Heart left ventricle (tissue), 16 donors: ENCODE measurements around the gene IGF2. TPM values are rescaled to one million over a fixed set of nuclear protein-coding genes. Genes with fewer than 3 reads are reported as not detected.
A peak's percentile ranks its signal among the peaks of the same experiment; 100 is the strongest.

Source experiments
- ATAC-seq, 4 donors: fragments of 200-7000 bp; cut with Tn5 transposase; one replicate each; pipeline ENCODE4 v1.9.1; 2020 to 2022; ENCODE audit warnings: moderate library complexity in 4 of 4, mild to moderate bottlenecking in 3 of 4, moderate number of reproducible peaks in 1 of 4
- DNase-seq, 5 donors: peaks; one replicate each; pipeline ENCODE4 v3.0.0-alpha.2; 2020
- H3K27ac ChIP-seq, 12 donors: fragments of 200-600 bp; sonication (generic) in 4 of 12; one replicate each; pipeline versions ENCODE4 v1.5.0 to v1.8.0; 2016 to 2022; ENCODE audit warnings: mild to moderate bottlenecking in 2 of 12
- H3K27me3 ChIP-seq, 9 donors: fragments of 200-600 bp; sonication (generic) in 2 of 9; one replicate each; pipeline versions ENCODE4 v1.5.1 to v1.8.0; 2016 to 2022; ENCODE audit warnings: mild to moderate bottlenecking in 3 of 9
- H3K36me3 ChIP-seq, 9 donors: fragments of 200-600 bp; sonication (generic) in 2 of 9; one replicate each; pipeline versions ENCODE4 v1.5.0 to v1.8.0; 2018 to 2022; ENCODE audit warnings: mild to moderate bottlenecking in 2 of 9
- H3K4me1 ChIP-seq, 12 donors: fragments of 200-600 bp; sonication (generic) in 4 of 12; one replicate each; pipeline versions ENCODE4 v1.5.0 to v1.8.0; 2016 to 2022; ENCODE audit warnings: mild to moderate bottlenecking in 3 of 12
- H3K4me3 ChIP-seq, 12 donors: fragments of 200-600 bp; sonication (generic) in 4 of 12; one replicate each; pipeline versions ENCODE4 v1.5.0 to v1.8.0; 2017 to 2022; ENCODE audit warnings: mild to moderate bottlenecking in 9 of 12, moderate library complexity in 4 of 12
- H3K9me3 ChIP-seq, 12 donors: fragments of 200-600 bp; sonication (generic) in 4 of 12; one replicate each; pipeline versions ENCODE4 v1.5.0 to v1.8.0; 2016 to 2022; ENCODE audit warnings: mild to moderate bottlenecking in 1 of 12
- CTCF ChIP-seq, 12 donors: fragments of 200-600 bp; sonication (generic) in 4 of 12; IDR thresholded peaks; one replicate each; pipeline versions ENCODE4 v1.5.0 to v1.8.0; 2018 to 2022; ENCODE audit warnings: antibody characterized with exemption in 12 of 12, mild to moderate bottlenecking in 5 of 12
- POLR2A ChIP-seq, 2 donors: fragments of 450-650 bp; IDR thresholded peaks; one replicate each; pipeline ENCODE4 v1.6.1; 2017; ENCODE audit warnings: antibody characterized with exemption in 2 of 2, mild to moderate bottlenecking in 2 of 2, moderate library complexity in 2 of 2
- WGBS, 4 donors: extraction: QIAGEN DNeasy Blood & Tissue Kit in 2 of 4; methylation state at CpG; one replicate each; pipeline versions ENCODE4 v1.1.5 to v1.1.7; 2013 to 2018; 5-methylcytosine and 5-hydroxymethylcytosine counted together
- intact Hi-C, 10 donors: fragments of 100-400 bp; cut with DNase I; formaldehyde crosslinking; loops; one replicate each; pipeline versions ENCODE4 v1.11.1 to v1.14.2; 2022
- microRNA counts, 2 donors: library from miRNA; unstranded; fragments of <30 nt; microRNA quantifications; one replicate each; lab custom pipeline; 2016
- microRNA-seq, 4 donors: library from miRNA; unstranded; fragments of <30 nt; microRNA quantifications; one replicate each; pipeline versions ENCODE4 to v1.2.0, GENCODE V29; 2017 to 2020
- polyA plus RNA-seq, 2 donors: library from polyadenylated mRNA; stranded (reverse); fragments of 200-250 nt; gene quantifications; one replicate each; pipeline ENCODE4 v1.2.3, GENCODE V29; 2013
- total RNA-seq, 9 donors: library from RNA; depleted of rRNA in 2 of 9; stranded (reverse); fragments of >200 nt in 2 of 9; fragmentation: NEBNext Ultra II Directional in 3 of 9; extraction: Animal tissue kit (Norgen Biotek cat#: 25700) in 3 of 9; gene quantifications; one replicate each; pipeline versions ENCODE4 v1.1.0 to v1.2.4, GENCODE V29; 2016 to 2023
- donor health status: ischemic (EF 13 %, LVEDD 7.1; RV severe dilation, severe dysfunction).
- donor health status: healthy with polysubstance abuse.
- donor health status: DM: no; HTN: yes; CAD: no.
- donor health status: DM: no; HTN: no; CAD: no.
- donor health status: ischemic (EF 25% LVEDD 6.9; RV normal size, moderate dysfunction).
- donor health status: ischemic (EF 25% LVEDD 5.7; RV mildly dilated, moderate dysfunction).
- donor health status: healthy.
- donor health status: DM: yes; HTN: yes; CAD: no.
- donor health status: ischemic (EF 35%, LVEDD 5.7; RV mildly dilated, moderate dysfunction).
- donor health status: nonischemic (EF 11% LVEDD 7.7; RV severe dilation, severe dysfunction).
- donor health status: DM: yes; HTN: yes; CAD: no.
- donor health status: PGD.
- donor health status: ischemic (EF 29% LVEDD 5.4; RV normal size, mild dysfunction).
- donor health status: nonischemic (EF 23%, LVEDD 6.1; RV moderate dilation, normal function).

IGF2 gene
- total and polyA plus RNA-seq, 11 donors: 48.9 to 175 (median 99.3) TPM

GRCh38 chr11:2084721-2085120 is 54.5 kb downstream of the IGF2 start:
- TF ChIP-seq CTCF (IDR thresholded peaks at IDR 0.05): no peak
- TF ChIP-seq POLR2A (IDR thresholded peaks at IDR 0.05): no peak
- DNase-seq (peak in 1 of 5 donors; percentile 9), ATAC-seq (no peak)
- Histone ChIP-seq H3K4me3 (no peak overlapping the region), H3K27ac (no peak overlapping the region), H3K27me3 (no peaks in the 10 kb centered on the region), H3K4me1 (no peaks in the 10 kb centered on the region), H3K9me3 (peaks cover 0 to 15% (median 0%) of the 10 kb centered on the region in 12 donors), H3K36me3 (no peaks in the 10 kb centered on the region)
- intact Hi-C loops: loop anchor here in 1 of 10 donors (5.0 kb wide), 1 partner anchor 38 kb away; no protein-coding TSS in a partner anchor
- WGBS, 4 donors: 91 to 97% (median 96%) methylated on average over 11 to 13 of the region's 13 CpGs

MicroRNAs encoded within 50 kb of the gene (microRNA counts, 767-probe panel; counts per million panel counts)
- microRNA hsa-miR-483-3p (lab: Ali Mortazavi, UCI) (3,150 to 3,500 counts per million in 2 donors), microRNA hsa-miR-483-5p (lab: Ali Mortazavi, UCI) (71.6 to 1,120 counts per million in 2 donors)

Small RNAs within 50 kb of the gene (microRNA-seq; reads per million reads assigned to microRNA genes)
- gene MIR4686: 0 to 0.60 (median 0) reads per million in 4 donors
- gene MIR483: 118 to 345 (median 272) reads per million in 4 donors

Other genes with a start within 250 kb of the IGF2 start
- 1 to 10 TPM in 8 of 9 donors, under 1 TPM in 1; 0.81 to 5.1 (median 2.4) TPM for gene PRR33, start 247.5 kb downstream of the IGF2 start, total RNA-seq
- 1 to 10 TPM in 1 of 2 donors, under 1 TPM in 1; 0.08 to 4.6 TPM for gene PRR33, start 247.5 kb downstream of the IGF2 start, polyA plus RNA-seq
- 10 to 100 TPM; 17.1 to 84.5 (median 49.0) TPM for gene TNNT3, start 219.7 kb downstream of the IGF2 start, total RNA-seq
- gene TNNT3, start 219.7 kb downstream of the IGF2 start, polyA plus RNA-seq: 10 to 100 TPM; 40.8 to 45.5 TPM
- 100 to 1,000 TPM in 2 of 9 donors, 10 to 100 TPM in 7; 44.0 to 183 (median 76.1) TPM for gene MRPL23, start 192.1 kb downstream of the IGF2 start, total RNA-seq
- gene MRPL23, start 192.1 kb downstream of the IGF2 start, polyA plus RNA-seq: 100 to 1,000 TPM; 141 to 183 TPM
- 1,000 to 10,000 TPM in 1 of 9 donors, 100 to 1,000 TPM in 8; 303 to 1,545 (median 463) TPM for gene H19, start 141.5 kb downstream of the IGF2 start, total RNA-seq
- gene H19, start 141.5 kb downstream of the IGF2 start, polyA plus RNA-seq: 1,000 to 10,000 TPM in 1 of 2 donors, 100 to 1,000 TPM in 1; 627 to 1,006 TPM
- gene INS, start 21.8 kb upstream of the IGF2 start, total RNA-seq: under 1 TPM in 1 of 9 donors, not detected in 8; 0.67 TPM
- gene INS, start 21.8 kb upstream of the IGF2 start, polyA plus RNA-seq: 1 to 10 TPM in 1 of 2 donors, not detected in 1; 1.8 TPM
- gene TH, start 32.4 kb upstream of the IGF2 start, total RNA-seq: not detected
- gene TH, start 32.4 kb upstream of the IGF2 start, polyA plus RNA-seq: under 1 TPM in 1 of 2 donors, not detected in 1; 0.08 TPM
- gene ASCL2, start 131.2 kb upstream of the IGF2 start, total RNA-seq: 1 to 10 TPM in 1 of 9 donors, under 1 TPM in 2, not detected in 6; 0.33 to 2.3 (median 0.54) TPM
- gene ASCL2, start 131.2 kb upstream of the IGF2 start, polyA plus RNA-seq: under 1 TPM in 1 of 2 donors, not detected in 1; 0.07 TPM
- 10 to 100 TPM in 8 of 9 donors, 1 to 10 TPM in 1; 4.8 to 41.2 (median 29.9) TPM for gene C11orf21, start 162.5 kb upstream of the IGF2 start, total RNA-seq
- 10 to 100 TPM in 1 of 2 donors, 1 to 10 TPM in 1; 5.1 to 34.6 TPM for gene C11orf21, start 162.5 kb upstream of the IGF2 start, polyA plus RNA-seq
- 10 to 100 TPM in 7 of 9 donors, 1 to 10 TPM in 2; 9.5 to 29.5 (median 19.2) TPM for gene TSPAN32, start 162.6 kb upstream of the IGF2 start, total RNA-seq
- 10 to 100 TPM in 1 of 2 donors, 1 to 10 TPM in 1; 3.5 to 15.5 TPM for gene TSPAN32, start 162.6 kb upstream of the IGF2 start, polyA plus RNA-seq
- 100 to 1,000 TPM; 277 to 994 (median 568) TPM for gene CD81, start 237.9 kb upstream of the IGF2 start, total RNA-seq
- gene CD81, start 237.9 kb upstream of the IGF2 start, polyA plus RNA-seq: 100 to 1,000 TPM; 442 to 518 TPM